NOMO-1 (cell line): ENCODE results near the gene MTERF2.
A peak's percentile ranks its signal among the peaks of the same experiment; 100 is the strongest.
"Not testable (repeated sequence)": the region's sequence is repeated elsewhere in the genome, so short reads cannot be mapped to it uniquely, and the experiment has no call there.

Experiments
- DNase-seq, 2 experiments: peaks; one replicate each; lab custom pipeline; 2025; ENCODE audit not compliant: unreplicated experiment in 2 of 2; lab: John Stamatoyannopoulos, UW

MTERF2 gene, protein sequence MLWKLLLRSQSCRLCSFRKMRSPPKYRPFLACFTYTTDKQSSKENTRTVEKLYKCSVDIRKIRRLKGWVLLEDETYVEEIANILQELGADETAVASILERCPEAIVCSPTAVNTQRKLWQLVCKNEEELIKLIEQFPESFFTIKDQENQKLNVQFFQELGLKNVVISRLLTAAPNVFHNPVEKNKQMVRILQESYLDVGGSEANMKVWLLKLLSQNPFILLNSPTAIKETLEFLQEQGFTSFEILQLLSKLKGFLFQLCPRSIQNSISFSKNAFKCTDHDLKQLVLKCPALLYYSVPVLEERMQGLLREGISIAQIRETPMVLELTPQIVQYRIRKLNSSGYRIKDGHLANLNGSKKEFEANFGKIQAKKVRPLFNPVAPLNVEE

DNA sequence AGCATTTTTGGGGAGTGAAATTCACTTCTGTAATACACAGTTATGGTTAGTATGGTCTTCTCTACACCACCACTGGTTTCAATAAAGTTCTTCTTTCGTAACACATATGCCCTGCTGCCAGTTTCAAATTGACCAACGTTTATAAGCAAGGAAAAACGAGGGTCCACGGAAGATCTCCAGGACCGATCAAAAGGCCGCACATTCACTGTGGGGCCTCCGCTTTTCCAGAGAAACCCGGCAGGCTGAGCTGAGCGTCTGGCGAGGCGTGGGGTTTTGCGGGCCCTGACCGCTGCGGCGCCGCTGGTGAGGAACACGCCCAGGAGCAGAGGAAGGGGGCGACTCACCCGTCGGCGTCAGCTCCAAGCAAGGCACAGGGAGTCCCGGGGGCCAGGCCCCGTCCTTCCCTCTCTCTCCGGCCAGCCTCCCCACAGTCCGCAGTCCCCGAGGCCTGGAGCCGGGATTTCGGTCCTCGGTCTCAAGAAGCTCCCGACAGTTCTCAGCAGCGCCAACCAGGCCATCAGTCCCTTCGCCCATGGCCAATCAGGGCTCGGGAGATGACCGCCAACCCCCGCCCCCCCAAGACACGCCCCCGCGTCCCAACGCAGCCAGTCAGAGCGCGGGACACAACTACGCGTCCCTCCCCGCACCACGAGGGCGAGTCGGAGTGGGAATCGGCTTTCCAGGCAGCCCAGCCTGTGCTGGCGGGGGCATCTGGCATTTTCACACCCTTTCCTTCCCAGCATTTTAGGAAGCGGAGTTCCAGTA, at the start of gene MTERF2:
MTERF2 (minus strand) TSS at position 522 of the 765 bp plus-strand sequence. CDS start 8,432 bp downstream, outside the sequence.
- DNase-seq: peak; percentile 75 to 79

DNA sequence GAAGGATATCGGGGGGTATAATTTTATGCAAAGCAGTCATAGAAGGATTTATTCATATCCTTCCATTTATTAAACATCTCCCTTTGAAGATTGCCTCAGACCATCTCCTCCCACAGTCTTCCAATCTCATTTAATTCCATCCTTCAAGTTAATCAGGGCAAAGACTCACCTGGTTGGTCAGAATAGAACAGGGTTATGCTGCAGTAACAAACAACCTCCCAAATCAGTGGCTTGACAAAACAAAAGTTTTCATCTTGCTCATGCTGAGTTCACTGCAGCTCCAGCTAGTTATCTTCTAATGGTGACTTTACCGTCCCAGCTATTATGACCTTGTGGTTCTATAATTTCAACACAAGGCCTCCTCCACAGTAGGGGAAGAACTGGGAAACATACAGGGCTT, 48.8 kb upstream of the MTERF2 start:
- no peak for DNase-seq

DNA sequence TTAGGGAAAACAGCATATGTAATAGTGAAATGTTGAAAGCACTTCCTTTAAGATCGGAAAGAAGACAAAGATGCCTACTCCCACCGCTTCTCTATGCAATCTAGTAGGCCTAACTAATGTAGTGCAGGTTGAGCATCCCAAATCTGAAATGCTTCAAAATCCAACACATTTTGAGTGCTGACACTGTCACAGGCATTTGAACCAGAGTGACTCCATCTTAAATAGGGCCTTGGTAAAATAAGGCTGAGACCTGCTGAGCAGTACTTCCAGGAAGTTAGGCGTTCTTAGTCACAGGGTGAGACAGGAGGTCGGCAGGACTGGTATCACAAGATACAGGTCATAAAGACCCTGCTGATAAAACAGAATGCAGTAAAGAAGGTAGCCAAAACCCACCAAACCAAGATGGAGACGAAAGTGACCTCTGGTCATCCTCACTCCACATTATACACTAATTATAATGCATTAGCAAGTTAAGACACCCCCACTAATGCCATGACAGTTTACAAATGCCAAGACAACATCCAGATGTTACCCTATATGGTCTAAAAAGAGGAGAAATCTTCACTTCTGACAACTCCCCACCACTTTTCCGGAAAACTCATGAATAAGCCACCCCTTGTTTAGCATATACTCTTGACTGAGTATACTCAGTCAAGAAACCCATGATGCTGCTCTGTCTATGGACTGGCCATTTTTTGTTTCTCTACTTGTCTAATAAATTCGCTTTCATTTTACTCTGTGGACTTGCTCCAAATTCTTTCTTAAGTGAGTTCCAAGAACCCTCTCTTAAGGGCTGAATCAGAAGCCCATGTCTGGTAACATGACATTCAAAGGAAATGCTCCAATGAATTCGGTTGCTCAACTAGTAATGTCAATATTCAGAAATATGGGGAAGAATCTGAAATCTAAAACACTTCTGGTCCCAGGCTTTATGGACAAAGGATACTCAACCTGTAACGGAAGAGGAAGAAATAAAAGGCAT, 47.1 kb upstream of the MTERF2 start:
- no peak for DNase-seq

DNA sequence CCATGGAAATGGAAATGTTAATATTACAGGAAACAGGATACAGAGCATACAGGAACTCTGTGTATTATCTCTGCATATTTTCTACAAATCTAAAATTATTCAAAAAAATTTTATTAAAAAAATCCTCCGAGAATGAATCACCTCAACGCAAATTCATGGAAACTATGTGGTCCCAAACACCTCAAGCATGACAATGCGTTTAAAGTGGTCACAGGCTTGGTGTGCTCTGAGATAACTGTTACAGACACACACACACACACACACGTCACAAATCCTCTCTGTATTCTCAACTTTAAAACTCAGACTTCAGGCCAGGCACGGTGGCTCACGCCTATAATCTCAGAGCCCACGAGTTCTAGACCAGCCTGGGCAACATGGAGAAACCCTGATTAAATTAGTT, 45.3 kb upstream of the MTERF2 start:
- DNase-seq: no peak

DNA sequence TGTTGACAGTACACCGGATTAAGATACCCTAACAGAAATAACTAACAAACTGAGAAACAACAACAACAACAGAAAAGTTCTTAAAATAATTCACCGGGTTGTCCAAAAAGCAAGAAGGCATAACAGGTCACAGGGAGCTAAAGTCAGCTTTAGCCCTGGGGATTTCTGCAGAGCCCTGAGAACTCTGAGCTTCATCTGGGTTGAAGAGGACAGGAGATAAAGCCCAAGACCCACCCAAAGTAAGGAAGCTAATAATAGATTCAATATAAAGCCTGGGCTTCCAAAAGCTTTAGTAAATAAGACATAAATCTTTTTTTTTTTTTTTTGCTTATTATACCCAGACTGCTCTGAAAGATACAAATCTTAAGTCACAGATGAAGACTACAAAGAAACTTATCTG, 44.1 kb upstream of the MTERF2 start:
- no peak for DNase-seq

DNA sequence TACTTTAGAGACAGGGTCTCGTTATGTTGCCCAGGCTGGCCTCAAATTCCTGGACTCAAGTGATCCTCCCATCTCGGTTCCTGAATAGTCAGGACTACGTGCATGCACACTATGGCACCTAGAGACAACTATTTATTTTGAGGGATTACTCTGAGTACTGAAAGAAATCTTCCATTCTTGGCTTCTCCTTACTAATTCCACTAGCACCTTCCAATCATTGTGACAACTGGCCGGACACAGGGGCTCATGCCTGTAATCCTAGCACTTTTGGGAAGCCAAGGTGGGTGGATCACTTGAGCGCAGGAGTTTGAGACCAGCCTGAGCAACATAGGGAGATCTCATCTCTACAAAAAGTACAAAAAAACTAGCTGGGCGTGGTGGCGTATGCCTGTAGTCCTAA, 42.1 kb upstream of the MTERF2 start:
- DNase-seq: no peak

DNA sequence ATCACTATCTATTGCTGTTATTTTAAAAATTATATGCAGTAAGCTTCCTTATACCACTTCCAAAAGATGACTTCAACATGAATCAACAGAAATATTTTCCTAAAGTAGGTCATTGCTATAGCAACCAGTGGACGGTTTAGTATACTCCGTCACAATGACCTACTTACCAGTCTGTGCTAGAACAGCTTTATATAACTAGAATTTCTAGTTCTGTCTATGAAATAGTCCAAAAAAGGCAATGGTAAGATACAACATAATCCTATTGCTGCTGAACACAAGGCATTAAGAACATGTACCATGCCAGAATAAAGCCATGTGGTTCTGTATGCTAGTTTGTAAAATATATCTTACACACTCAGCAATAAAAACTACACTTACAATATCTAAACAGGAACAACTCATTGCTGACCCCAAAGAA, 40.7 kb upstream of the MTERF2 start:
- no peak for DNase-seq

DNA sequence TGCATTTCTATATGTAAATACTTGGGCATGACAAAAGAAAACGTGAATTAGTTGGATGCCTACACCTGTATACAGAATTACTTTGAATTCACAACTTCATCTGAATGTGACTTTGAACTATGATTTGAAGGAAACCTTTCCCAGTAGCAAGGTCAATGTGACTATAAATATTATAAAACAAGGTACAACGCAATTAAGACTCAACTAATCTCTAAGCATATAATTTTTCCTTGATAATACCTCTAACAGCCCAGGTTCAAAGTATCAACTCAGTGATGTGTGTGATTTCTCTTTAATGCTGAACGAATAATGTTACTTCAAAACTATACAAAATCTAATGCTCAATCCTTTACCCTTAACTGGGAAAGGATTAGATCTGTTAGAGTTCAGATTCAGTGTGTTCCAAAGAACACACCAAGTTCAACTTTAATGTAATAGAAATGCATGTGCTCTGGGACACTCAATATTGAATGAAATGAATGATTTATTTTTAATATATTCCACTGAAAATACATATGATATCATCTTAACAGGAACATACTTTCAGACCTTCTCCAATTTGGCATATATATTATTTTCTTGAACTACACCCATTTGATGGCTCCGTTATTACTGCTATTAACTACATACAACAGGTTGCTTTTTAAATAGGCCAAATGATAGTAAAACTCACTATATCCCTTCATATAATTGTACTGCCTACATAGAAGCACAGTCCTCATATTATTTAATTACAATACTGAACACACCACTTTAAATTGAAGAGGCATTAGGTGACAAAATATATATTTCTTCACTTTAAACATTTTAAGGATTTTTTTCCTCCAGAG, 40.1 kb upstream of the MTERF2 start:
- DNase-seq: no peak

DNA sequence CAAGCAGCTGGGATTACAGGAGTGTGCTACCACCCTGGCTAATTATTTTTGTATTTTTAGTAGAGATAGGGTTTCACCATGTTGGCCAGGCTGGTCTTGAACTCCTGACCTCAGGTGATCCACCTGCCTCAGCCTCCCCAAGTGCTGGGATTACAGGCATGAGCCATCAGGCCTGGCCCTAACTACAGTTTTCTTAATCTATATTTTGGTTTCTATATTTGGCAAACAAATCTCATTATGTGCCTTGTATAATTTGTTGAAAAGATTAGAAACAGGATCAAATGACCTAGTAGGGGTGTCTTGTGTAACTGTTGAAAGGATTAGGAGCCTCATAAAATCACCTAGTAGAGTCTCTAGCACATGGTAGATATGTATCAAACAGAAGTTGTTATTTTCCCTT, 39.4 kb upstream of the MTERF2 start:
- DNase-seq: not testable (repeated sequence)

DNA sequence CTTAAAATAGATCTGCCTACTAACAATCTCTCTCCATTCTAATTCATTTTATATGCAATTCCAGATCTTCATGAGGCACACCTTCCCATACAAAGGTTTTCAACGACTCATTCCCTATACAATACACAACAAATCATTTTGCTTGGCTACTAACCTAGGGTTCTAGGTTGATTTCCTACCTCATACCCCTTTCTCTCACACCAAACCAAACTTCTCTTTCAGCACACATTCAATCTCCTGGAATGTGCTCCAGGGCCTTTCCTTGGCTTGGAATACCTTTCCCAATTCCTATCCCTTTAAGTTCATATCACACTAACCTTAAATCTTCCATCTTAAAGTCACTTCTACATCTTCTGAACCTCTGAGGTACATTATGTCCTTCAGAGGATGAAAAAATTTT, 38.7 kb upstream of the MTERF2 start:
- DNase-seq: no peak

DNA sequence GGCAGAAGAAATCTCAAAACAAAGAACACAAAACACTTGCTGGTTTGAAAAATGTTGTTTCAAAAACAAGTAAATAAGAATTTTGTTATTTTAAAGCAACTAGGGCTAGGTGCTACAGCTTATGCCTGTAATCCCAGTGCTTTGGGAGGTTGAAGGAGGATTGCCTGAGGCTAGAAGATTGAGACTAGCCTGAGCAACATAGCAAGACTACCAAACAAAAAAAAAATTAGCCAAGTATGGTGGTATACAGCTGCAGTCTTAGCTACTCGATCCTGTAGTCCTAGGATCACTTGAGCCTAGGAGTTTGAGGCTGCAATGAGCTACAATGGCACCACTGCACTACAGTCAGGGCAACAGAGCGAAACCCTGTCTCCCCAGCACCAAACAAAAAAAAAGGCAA, 32.6 kb upstream of the MTERF2 start:
- no peak for DNase-seq

DNA sequence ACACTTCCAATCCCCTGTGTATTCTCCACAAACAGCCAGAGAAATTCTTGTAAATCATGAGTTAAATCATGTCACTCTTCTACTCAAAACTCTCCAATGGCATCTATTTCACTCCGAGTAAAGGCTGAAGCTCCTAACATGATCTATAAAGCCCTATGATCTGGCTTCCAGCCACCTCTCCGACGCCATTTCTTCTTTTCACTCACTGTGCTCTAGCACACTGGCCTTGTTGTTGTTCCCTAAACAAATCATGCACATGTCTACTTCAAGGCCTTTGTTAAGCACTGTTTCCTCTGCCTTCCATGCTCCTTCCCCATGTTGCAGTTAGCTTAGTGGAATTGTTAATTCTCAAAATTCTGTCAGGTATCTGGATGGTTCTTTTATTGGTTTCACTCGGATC, 30.1 kb upstream of the MTERF2 start:
- no peak for DNase-seq

DNA sequence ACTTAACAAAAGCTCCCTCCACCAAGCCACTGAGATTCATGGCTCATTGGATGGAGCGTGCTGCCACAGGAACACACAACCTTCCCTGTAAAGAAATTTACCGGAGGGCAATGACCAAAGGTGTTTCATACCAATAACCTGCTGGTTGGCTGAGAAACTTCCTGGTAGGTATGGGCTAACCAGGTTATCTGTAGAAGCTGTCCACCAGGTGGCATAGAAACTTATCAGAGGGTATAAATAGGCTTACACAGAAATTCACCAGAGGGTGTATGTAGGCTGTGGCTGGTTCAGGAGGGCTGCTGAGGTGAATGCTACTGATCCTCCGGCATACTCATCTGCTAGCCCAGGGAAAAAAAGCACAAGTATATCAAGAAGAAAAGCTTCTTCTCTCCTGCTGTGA, 27.1 kb upstream of the MTERF2 start:
- DNase-seq: no peak

DNA sequence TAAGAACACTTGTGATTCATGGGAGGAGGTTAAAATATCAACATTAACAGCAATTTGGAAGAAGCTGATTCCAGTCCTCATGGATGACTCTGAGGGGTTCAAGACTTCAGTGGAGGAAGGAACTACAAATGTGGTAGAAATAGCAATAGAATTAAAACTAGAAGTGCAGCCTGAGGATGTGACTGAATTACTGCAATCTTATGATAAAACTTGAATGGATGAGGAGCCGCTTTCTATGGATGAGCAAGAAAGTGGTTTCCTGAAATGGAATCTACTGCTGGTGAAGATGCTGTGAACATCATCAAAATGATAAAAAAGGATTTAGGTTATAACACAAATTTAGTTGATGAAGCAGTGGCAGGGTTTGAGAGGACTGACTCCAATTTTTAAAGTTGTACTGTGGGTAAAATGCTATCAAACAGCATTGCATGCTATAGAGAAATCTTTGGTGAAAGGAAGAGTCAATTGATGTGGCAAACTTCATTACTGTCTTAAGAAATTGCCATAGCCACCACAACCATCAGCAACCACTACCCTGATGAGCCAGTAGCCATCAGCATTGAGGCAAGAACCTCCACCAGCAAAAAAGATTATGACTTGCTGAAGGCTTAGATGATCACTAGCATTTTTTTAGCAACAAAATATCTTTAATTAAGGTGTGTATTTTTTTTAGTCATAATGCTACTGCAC, 25.9 kb upstream of the MTERF2 start:
- DNase-seq: no peak

DNA sequence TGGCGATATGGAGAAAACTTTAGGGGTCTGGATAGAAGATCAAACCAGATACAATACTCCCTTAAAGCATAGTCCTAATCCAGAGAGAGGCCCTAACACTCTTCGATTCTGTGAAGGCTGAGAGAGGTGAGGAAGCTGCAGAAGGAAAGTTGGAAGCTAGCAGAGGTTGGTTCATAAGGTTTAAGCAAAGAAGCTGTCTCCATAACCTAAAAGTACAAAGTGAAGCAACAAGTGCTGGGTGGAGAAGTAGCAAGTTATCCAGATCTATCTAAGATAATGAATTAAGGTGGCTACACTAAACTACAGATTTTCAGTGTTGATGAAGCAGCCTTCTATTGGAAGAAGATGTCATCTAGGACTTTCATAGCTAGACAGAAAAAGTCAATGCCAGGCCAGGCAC, 24.6 kb upstream of the MTERF2 start:
- no peak for DNase-seq

DNA sequence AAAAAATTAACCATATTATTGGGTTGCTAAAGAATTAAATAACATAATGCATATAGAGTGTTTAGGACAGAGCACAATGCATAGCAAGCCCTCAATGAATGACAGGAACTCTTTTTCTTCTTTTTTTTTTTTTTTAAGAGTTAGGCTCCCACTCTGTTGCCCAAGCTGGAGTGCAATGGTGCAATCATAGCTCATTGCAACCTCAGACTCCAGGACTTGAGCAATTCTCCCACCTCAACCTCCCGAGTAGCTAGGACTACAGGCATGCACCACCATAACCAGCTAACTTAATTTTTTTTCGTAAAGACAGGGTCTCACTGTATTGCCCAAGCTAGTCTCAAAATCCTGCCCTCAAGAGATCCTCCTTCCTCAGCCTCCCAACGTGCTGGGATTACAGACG, 20.5 kb upstream of the MTERF2 start:
- no peak for DNase-seq

DNA sequence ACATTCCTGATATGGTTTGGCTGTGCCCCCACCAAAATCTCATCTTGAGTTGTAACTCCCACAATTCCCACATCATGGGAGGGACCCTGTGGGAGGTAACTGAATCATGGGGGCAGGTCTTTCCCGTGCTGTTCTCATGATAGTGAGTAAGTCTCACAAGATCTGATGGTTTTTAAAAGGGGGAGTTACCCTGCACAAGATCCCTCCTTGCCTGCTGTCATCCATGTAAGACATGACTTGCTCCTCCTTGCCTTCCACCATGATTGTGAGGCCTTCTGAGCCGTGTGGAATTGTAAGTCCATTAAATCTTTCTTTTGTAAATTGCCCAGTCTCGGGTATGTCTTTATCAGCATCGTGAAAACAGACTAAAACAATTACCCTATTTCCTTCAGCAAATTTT, 15.7 kb upstream of the MTERF2 start:
- DNase-seq: not testable (repeated sequence)

DNA sequence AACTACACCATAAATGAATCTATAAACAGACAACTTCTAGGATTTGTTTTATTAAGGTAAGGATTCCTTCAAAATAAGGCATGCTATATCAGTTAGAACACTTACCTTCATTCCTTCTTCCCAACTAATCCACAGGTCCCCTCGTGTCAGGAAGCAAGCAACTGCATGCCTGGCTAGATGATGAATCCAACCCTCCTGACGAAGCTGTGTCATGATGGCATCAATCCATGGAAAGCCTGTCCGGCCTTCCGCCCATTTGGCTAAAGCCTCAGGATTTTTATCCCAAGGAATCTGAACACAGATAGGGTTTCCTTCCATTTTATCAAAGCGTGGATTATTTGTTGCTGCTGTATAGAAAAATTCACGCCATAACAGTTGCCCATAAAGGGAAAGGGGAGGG, 12.5 kb upstream of the MTERF2 start:
- DNase-seq: no peak

DNA sequence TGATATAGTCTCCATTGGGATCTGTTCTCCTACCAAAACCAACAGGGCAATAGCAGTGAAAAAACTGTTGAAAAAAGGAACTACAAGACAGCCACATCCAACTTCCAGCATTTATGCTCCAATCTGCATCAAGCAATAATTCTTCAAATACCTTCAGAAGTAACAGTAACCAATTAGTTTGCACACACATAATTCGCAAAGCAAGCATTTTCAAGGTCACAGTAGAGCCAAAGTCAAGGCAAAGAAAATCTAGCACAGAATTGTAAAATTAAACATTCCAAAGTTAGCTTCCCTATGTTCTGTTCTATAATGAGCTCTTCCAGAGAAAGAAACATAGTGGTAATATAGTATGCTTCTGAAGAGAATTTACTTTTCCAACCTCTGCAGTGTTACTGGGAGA, 11.0 kb upstream of the MTERF2 start:
- DNase-seq: no peak

DNA sequence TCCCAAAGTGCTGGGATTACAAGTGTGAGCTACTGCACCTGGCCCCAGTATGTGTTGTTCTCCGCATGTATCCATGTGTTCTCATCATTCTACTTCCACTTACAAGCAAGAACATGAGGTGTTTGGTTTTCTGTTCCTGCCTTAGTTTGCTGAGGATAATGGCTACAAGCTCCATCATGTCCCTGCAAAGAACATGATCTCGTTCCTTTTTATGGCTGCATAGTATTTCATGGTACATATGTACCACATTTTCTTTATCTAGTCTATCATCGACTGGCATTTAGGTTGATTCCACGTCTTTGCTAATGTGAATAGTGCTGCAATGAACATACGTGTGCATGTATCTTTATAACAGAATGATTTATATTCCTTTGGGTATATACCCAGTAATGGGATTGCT, 9.2 kb upstream of the MTERF2 start:
- not testable (repeated sequence) for DNase-seq
